Limb (tissue), 2 donors: ENCODE measurements around the gene INPP4B.
"Not testable (repeated sequence)": the region's sequence is repeated elsewhere in the genome, so short reads cannot be mapped to it uniquely, and the experiment has no call there.

Source experiments
- DNase-seq, 2 donors: peaks; one replicate each; pipeline ENCODE4 v3.0.0-alpha.2; 2016; ENCODE audit errors: extremely low spot score in 2 of 2

The INPP4B gene

GRCh38 chr4:142416121-142416520 is 430.0 kb downstream of the INPP4B start:
- no peak for DNase-seq

DNA sequence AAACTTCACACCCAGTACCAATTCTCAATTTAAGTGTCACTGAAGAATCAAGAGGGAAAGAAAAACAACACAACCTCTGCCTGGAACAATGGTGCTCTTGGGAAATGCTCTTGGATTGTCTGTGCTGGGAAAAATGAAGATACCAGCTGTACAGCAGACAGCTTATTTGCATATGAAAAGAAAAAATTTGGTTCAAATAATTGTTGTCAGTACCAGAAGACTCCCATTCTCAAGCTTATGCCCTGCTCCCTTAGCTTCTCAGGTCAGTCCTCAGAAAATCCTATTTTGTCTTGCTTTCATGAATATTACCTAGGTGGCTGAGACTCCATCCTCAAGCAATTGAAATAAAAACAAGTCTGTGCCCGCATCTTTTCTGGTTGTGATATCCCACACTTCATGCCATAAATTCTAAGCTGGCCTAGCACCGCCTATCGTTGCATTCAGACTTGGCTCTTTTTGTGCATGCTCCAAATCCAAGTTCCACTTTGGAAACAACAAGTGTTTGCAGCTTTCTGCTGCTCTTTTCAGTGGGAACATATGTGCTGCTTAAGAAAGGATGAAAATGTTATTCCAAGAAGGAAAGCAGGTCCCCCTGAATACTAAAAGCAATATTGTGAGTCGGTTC is 431.6 kb downstream of the INPP4B start:
- no peak for DNase-seq

- no peak for DNase-seq
These were observed 432.6 kb downstream of the INPP4B start for GRCh38 chr4:142413485-142413884.

GRCh38 chr4:142411993-142412392 is 434.1 kb downstream of the INPP4B start:
- DNase-seq: no peak

DNA sequence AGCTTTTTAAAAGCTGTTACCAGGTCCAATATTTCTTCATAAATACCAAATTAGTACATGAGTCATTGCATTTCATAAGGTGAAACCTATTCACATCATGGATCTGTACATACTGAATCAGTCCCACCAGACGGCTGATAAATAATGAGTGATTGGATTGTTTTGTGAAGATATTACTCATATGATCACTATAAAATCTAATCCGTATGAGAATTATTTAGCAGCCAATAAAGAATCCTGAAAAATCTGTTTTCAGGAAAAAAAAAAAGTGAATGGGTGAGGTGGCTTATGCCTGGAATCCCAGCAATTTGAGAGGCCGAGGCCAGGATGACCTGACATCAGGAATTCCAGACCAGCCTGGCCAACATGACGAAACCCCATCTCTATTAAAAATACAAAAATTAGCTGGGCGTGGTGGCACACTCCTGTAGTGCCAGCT is 438.1 kb downstream of the INPP4B start:
- no peak for DNase-seq

GRCh38 chr4:142407596-142407995 is 438.5 kb downstream of the INPP4B start:
- no peak for DNase-seq

GRCh38 chr4:142406917-142407501 is 439.1 kb downstream of the INPP4B start:
- DNase-seq: no peak

GRCh38 chr4:142406499-142406835 is 439.6 kb downstream of the INPP4B start:
- peak in 1 of 2 donors; percentile 45 for DNase-seq

GRCh38 chr4:142405695-142406498 is 440.2 kb downstream of the INPP4B start:
- peak; percentile 44 to 45 for DNase-seq

GRCh38 chr4:142405021-142405694 is 440.9 kb downstream of the INPP4B start:
- DNase-seq: peak; percentile 73

GRCh38 chr4:142404191-142404611 is 441.9 kb downstream of the INPP4B start:
- DNase-seq: no peak

DNA sequence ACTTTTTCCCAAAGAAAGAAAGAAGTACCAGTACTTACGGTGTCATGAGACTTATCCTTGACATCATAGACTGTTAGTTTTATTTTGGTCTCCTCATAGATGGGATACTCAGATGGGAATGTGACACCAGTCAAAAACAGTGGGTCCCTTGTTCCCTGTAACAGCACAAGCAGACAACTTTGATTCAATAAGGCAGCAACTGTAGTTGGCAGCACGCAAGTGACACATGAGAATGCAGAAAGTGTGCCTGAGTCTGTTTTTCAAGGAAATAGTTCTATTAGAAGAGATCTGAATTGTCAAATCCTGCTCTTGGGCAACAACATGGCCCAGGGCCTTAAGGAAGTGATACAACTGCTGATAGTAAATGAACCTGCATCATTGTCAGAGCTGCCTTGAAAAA is 443.2 kb downstream of the INPP4B start:
- peak in 1 of 2 donors; percentile 59 for DNase-seq

- DNase-seq: no peak
These were observed 443.9 kb downstream of the INPP4B start for GRCh38 chr4:142402156-142402555.

DNA sequence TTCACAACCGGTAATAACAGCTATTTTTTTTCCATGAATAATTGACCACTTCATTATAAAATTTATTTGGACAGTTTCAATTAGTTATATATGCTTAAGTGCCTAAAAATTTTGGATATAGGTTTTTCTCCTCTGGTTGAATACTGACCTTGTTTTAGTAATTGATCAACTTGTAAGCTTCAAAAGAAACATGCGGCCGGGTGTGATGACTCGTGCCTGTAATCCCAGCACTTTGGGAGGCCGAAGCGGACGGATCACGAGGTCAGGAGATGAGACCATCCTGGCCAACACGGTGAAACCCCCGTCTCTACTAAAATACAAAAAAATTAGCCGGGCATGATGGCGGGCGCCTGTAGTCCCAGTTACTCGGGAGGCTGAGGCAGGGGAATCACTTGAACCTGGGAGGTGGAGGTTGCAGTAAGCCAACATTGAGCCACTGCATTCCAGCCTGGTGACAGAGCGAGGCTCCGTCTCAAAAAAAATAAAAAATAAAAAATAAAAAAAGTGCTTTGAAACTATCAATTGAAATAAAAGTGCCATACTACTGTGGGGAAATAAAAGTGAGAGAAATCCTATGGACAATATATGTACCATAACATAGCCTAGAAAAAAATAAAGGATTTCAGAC is 448.6 kb downstream of the INPP4B start:
- not testable (repeated sequence) for DNase-seq

DNA sequence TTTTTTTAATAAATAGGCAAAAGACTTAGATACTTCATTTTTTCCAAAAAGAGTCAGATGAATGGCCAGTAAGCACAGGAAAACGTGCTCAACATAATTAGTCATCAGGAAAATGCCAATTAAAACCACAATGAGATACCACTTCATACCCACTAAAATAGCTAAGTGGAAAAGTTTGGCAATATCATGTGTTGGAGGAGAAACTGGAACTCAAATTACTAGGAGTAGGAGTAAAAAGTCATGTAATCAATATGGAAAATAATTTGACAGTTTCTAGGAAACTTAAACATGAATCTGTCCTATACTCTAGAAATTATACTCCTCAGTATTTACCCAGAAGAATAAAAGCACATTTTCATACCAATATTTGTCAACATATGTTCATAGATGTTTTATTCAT is 449.8 kb downstream of the INPP4B start:
- DNase-seq: no peak

GRCh38 chr4:142393127-142393526 is 453.0 kb downstream of the INPP4B start:
- no peak for DNase-seq

- DNase-seq: no peak
These were observed 459.2 kb downstream of the INPP4B start for GRCh38 chr4:142386856-142387255.

- DNase-seq: no peak
These were observed 459.7 kb downstream of the INPP4B start for GRCh38 chr4:142386449-142386848.

DNA sequence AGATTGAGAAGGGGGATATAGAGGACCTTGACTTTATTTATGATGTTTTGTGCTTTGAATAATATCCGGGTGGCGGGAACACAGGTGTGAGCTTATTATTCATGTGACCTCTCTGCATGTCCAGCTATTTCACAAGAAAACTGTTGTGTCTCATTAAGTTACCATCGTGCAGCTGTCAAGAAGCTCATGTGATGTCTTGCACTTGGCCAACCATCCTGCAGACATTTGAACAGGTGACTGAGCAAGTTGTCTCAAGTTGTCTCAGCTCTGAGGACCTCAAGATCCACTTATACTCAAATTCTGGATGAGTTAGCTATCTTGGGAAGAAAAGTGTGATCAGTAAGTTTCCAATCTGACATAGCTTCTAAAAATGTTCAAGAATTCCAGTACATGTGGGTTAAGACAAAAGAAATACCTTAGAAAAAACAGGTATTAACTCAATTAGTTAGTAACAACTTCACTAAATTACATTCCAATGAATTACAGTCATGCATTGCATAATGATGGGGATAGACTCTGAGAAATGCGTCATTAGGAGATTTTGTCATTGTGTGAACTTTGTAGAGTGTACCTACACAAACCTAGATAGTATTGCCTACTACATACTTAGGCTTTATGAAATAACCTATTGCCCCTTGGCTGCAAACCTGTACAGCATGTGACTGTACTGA is 462.2 kb downstream of the INPP4B start:
- DNase-seq: no peak

- no peak for DNase-seq
These were observed 462.7 kb downstream of the INPP4B start for GRCh38 chr4:142383354-142383753.

GRCh38 chr4:142380052-142380602 is 466.0 kb downstream of the INPP4B start:
- no peak for DNase-seq
